Esophagus muscularis mucosa (tissue), 4 donors: ENCODE measurements around the gene LHFPL6.

ENCODE experiments used
- CTCF ChIP-seq, 3 experiments: fragments of 200-600 bp in 2 of 3; fragments of 450-650 bp in 1 of 3; sonication (generic) in 2 of 3; IDR thresholded peaks; one replicate each; pipeline ENCODE4 v1.5.1; 2017 to 2019; ENCODE audit warnings: antibody characterized with exemption in 3 of 3, mild to moderate bottlenecking in 2 of 3, moderate library complexity in 1 of 3
- EP300 ChIP-seq: sonication (generic); formaldehyde crosslinking; IDR thresholded peaks from one replicate; pipeline ENCODE4 v1.6.1; 2017; ENCODE audit warnings: antibody characterized with exemption
- POLR2A ChIP-seq: fragments of 450-650 bp; IDR thresholded peaks from one replicate; pipeline ENCODE4 v1.6.1; 2017; ENCODE audit warnings: antibody characterized with exemption, moderate library complexity, mild to moderate bottlenecking, low read depth

DNA sequence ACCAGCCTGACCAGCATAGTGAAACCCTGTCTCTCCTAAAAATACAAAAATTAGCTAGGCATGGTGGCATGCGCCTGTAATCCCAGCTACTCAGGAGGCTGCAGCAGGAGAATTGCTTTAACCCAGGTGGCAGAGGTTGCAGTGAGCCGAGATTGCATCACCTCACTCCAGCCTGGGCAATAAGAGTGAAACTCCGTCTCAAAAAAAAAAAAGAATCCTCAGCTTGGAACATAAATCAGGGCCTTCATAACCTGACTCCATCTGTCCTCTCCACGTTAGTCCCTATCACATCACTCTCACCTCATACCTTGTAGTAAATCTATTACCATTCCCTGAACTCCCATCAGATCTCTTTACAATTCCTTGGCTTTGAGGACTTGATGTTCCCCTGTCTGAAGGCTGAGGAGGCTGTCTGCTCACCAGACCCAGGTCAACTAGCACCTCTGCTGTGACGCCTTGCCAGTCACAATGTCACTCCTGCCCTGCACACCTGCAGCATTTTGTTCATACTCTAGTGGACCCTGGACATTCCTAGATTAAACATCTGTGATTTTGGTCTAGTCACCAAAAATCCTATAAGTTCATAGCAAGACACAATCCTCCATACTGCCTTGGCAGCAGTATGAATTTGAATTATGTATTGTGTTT is 15.9 kb downstream of the LHFPL6 start:
- no peak for TF ChIP-seq CTCF (IDR thresholded peaks at IDR 0.05)
- TF ChIP-seq POLR2A, result no peak
- no peak for TF ChIP-seq EP300
